H1 (cell line): ENCODE results near the gene HDAC9. TPM values are rescaled to one million over a fixed set of nuclear protein-coding genes. Genes with fewer than 3 reads are reported as not detected.

ENCODE experiments used
- CTCF ChIA-PET: fragments of 300-600 bp; sonication (Branson Sonifier 250); formaldehyde crosslinking; loops from one replicate; lab custom pipeline; 2021; ENCODE audit not compliant: partially characterized antibody; lab: Charles Lee
- POLR2A ChIA-PET: fragments of 300-600 bp; sonication (Branson Sonifier 250); formaldehyde crosslinking; loops from one replicate; lab custom pipeline; 2021; ENCODE audit warnings: inconsistent platforms; ENCODE audit not compliant: partially characterized antibody; lab: Charles Lee
- DNase-seq, 2 experiments: peaks; one replicate each; pipeline versions ENCODE4 v3.0.0 to v3.0.0-alpha.2; 2010 to 2022; ENCODE audit warnings: low spot score in 2 of 2, low read depth in 1 of 2, mixed read lengths in 1 of 2
- FAIRE-seq: peaks from 2 replicates; lab custom pipeline; 2011; peaks lifted over from hg19 to GRCh38; lab: Jason Lieb, UNC
- H2AFZ ChIP-seq: 2 replicates; pipeline ENCODE4 v1.8.1; 2012; ENCODE audit warnings: low read length, inconsistent platforms
- H2AK5ac ChIP-seq: 2 replicates; pipeline ENCODE4 v1.6.1; 2013; ENCODE audit warnings: low read depth, low read length
- H2BK120ac ChIP-seq: replicated peaks from 2 replicates; pipeline ENCODE3; 2013; ENCODE audit warnings: low read depth, low read length, inconsistent platforms
- H2BK12ac ChIP-seq: 2 replicates; pipeline ENCODE4 v1.6.1; 2013; ENCODE audit warnings: low read depth, low read length
- H2BK15ac ChIP-seq: 2 replicates; pipeline ENCODE4 v1.6.1; 2013; ENCODE audit warnings: low read length
- H2BK20ac ChIP-seq: 2 replicates; pipeline ENCODE4 v1.6.1; 2013; ENCODE audit warnings: low read length
- H2BK5ac ChIP-seq: 2 replicates; pipeline ENCODE4 v1.6.1; 2013; ENCODE audit warnings: low read depth, low read length
- H3K14ac ChIP-seq: 2 replicates; pipeline ENCODE4 v1.6.1; 2013; ENCODE audit warnings: inconsistent platforms; ENCODE audit not compliant: insufficient read length
- H3K18ac ChIP-seq: 2 replicates; pipeline ENCODE4 v1.6.1; 2013; ENCODE audit warnings: low read length; ENCODE audit errors: extremely low read depth
- H3K23ac ChIP-seq: 2 replicates; pipeline ENCODE4 v1.6.1; 2013; ENCODE audit warnings: inconsistent platforms; ENCODE audit not compliant: insufficient read length
- H3K23me2 ChIP-seq: 2 replicates; pipeline ENCODE4 v1.6.1; 2013; ENCODE audit warnings: low read depth, low read length
- H3K27ac ChIP-seq: 2 replicates; pipeline ENCODE4 v1.6.1; 2011; ENCODE audit warnings: low read depth, low read length, inconsistent platforms
- H3K27me3 ChIP-seq, 4 experiments: replicated peaks in 1 of 4; 1 replicate in 1 of 4; 2 replicates in 3 of 4; pipeline versions ENCODE4 v1.6.1 to v1.8.1; 2011 to 2013; ENCODE audit warnings: low read length in 3 of 4, mild to moderate bottlenecking in 3 of 4, inconsistent platforms in 2 of 4, mixed read lengths in 2 of 4, moderate library complexity in 1 of 4; ENCODE audit not compliant: control insufficient read depth in 3 of 4, insufficient read depth in 3 of 4; ENCODE audit errors: extremely low read depth in 1 of 4
- H3K36me3 ChIP-seq, 4 experiments: 2 replicates each; pipeline versions ENCODE4 v1.6.1 to v1.8.1; 2011 to 2013; ENCODE audit warnings: mild to moderate bottlenecking in 4 of 4, low read length in 3 of 4, moderate library complexity in 2 of 4, control low read depth in 1 of 4, inconsistent platforms in 1 of 4; ENCODE audit not compliant: insufficient read depth in 4 of 4, control insufficient read depth in 2 of 4
- H3K4ac ChIP-seq: replicated peaks from 2 replicates; pipeline ENCODE3; 2013; ENCODE audit warnings: low read length, low read depth, mixed read lengths, inconsistent platforms; ENCODE audit not compliant: insufficient read length
- H3K4me1 ChIP-seq, 4 experiments: replicated peaks in 1 of 4; 1 replicate in 1 of 4; 2 replicates in 3 of 4; pipeline versions ENCODE4 v1.6.1 to v1.8.1; 2011 to 2013; ENCODE audit warnings: low read length in 3 of 4, inconsistent platforms in 2 of 4, mixed read lengths in 1 of 4; ENCODE audit not compliant: insufficient read depth in 4 of 4, control insufficient read depth in 3 of 4
- H3K4me2 ChIP-seq, 2 experiments: 2 replicates each; pipeline versions ENCODE4 v1.6.1 to v1.8.1; 2011 to 2013; ENCODE audit warnings: low read depth in 2 of 2, low read length in 2 of 2, control low read depth in 1 of 2, inconsistent platforms in 1 of 2, mild to moderate bottlenecking in 1 of 2; ENCODE audit not compliant: insufficient read depth in 1 of 2
- H3K4me3 ChIP-seq, 4 experiments: fragments of 200-600, 300-600 bp in 1 of 4; sonication (generic), shearing (Covaris generic), sonication (Bioruptor Twin) in 1 of 4; 2 replicates each; pipeline versions ENCODE4 v1.5.1 to v1.8.1; 2011 to 2016; ENCODE audit warnings: low read length in 4 of 4, low read depth in 3 of 4, control low read depth in 2 of 4, inconsistent platforms in 2 of 4, mild to moderate bottlenecking in 2 of 4, mixed read lengths in 1 of 4, moderate library complexity in 1 of 4; ENCODE audit not compliant: insufficient read depth in 2 of 4; ENCODE audit errors: extremely low read depth in 1 of 4
- H3K56ac ChIP-seq: replicated peaks from 2 replicates; pipeline ENCODE3; 2013; ENCODE audit warnings: low read depth, mild to moderate bottlenecking, mixed read lengths, low read length, inconsistent platforms; ENCODE audit not compliant: insufficient read length
- H3K79me1 ChIP-seq: 2 replicates; pipeline ENCODE4 v1.6.1; 2013; ENCODE audit warnings: low read depth, low read length, control low read depth
- H3K79me2 ChIP-seq, 2 experiments: 2 replicates each; pipeline versions ENCODE4 v1.6.1 to v1.8.1; 2012 to 2013; ENCODE audit warnings: low read length in 2 of 2, mild to moderate bottlenecking in 2 of 2, inconsistent platforms in 1 of 2; ENCODE audit not compliant: insufficient read depth in 2 of 2, control insufficient read depth in 1 of 2
- H3K9ac ChIP-seq, 4 experiments: replicated peaks in 1 of 4; 1 replicate in 1 of 4; 2 replicates in 3 of 4; pipeline versions ENCODE4 v1.6.1 to v1.8.1; 2011 to 2013; ENCODE audit warnings: low read depth in 3 of 4, low read length in 3 of 4, control low read depth in 2 of 4, mild to moderate bottlenecking in 2 of 4, moderate library complexity in 2 of 4, inconsistent platforms in 1 of 4; ENCODE audit errors: extremely low read depth in 1 of 4
- H3K9me3 ChIP-seq, 2 experiments: 2 replicates each; pipeline versions ENCODE4 v1.6.1 to v1.8.1; 2012 to 2013; ENCODE audit warnings: mild to moderate bottlenecking in 2 of 2, moderate library complexity in 2 of 2, control low read depth in 1 of 2, inconsistent platforms in 1 of 2, low read depth in 1 of 2, low read length in 1 of 2, mixed read lengths in 1 of 2; ENCODE audit not compliant: insufficient read depth in 2 of 2
- H4K20me1 ChIP-seq, 2 experiments: replicated peaks in 1 of 2; 2 replicates each; pipeline versions ENCODE3 to v1.8.1; 2011 to 2013; ENCODE audit warnings: inconsistent platforms in 2 of 2, low read length in 2 of 2, mild to moderate bottlenecking in 1 of 2; ENCODE audit not compliant: insufficient read depth in 2 of 2, control insufficient read depth in 1 of 2
- H4K5ac ChIP-seq: 2 replicates; pipeline ENCODE4 v1.6.1; 2013; ENCODE audit warnings: low read length, low read depth, mixed read lengths, inconsistent platforms; ENCODE audit not compliant: insufficient read length
- H4K8ac ChIP-seq: 2 replicates; pipeline ENCODE4 v1.8.0; 2013; ENCODE audit warnings: mild to moderate bottlenecking, moderate library complexity, low read length, inconsistent platforms; ENCODE audit not compliant: insufficient read depth; ENCODE audit errors: extremely low read depth
- H4K91ac ChIP-seq: replicated peaks from 2 replicates; pipeline ENCODE3; 2013; ENCODE audit warnings: low read length, mixed read lengths, inconsistent platforms; ENCODE audit not compliant: insufficient read length
- CTCF ChIP-seq, 3 experiments: IDR thresholded peaks; 1 replicate in 2 of 3; 2 replicates in 1 of 3; pipeline versions ENCODE4 v1.5.1 to v1.6.1; 2011; ENCODE audit warnings: low read length in 3 of 3, mild to moderate bottlenecking in 3 of 3, inconsistent platforms in 2 of 3, low read depth in 1 of 3, moderate library complexity in 1 of 3; ENCODE audit not compliant: insufficient read depth in 1 of 3; ENCODE audit errors: control extremely low read depth in 1 of 3
- SAP30 ChIP-seq: fragments of 300-600 bp; sonication (generic); IDR thresholded peaks from 2 replicates; pipeline ENCODE4 v1.7.1; 2012; ENCODE audit warnings: low read length, moderate library complexity, mild to moderate bottlenecking, inconsistent platforms; ENCODE audit not compliant: insufficient read depth, insufficient replicate concordance
- SP2 ChIP-seq: IDR thresholded peaks from 2 replicates; pipeline ENCODE4 v1.6.1; 2012; ENCODE audit warnings: mild to moderate bottlenecking, low read length, inconsistent platforms
- SP4 ChIP-seq: IDR thresholded peaks from 2 replicates; pipeline ENCODE4 v1.6.1; 2012; ENCODE audit warnings: low read length, inconsistent platforms
- WGBS, 2 experiments: shearing (Covaris generic) in 1 of 2; methylation state at CpG; one replicate each; pipeline versions ENCODE4 v1.1.6 to v1.1.7; 2013 to 2015; ENCODE audit warnings: low lambda C conversion rate in 2 of 2, mixed read lengths in 2 of 2, inconsistent platforms in 1 of 2, low coverage in 1 of 2, missing lambda C conversion rate in 1 of 2; ENCODE audit not compliant: insufficient replicate concordance in 2 of 2, insufficient coverage in 1 of 2, insufficient read length in 1 of 2; ENCODE audit errors: extremely low coverage in 1 of 2, missing lambda C conversion rate in 1 of 2; 5-methylcytosine and 5-hydroxymethylcytosine counted together
- polyA plus RNA-seq, 7 experiments: library from polyadenylated mRNA; depleted of rRNA in 3 of 7; stranded (reverse) in 5 of 7; unstranded in 2 of 7; fragments of >200 nt in 5 of 7; fragments of 200-250 nt in 2 of 7; gene quantifications; 1 replicate in 5 of 7; 2 replicates in 1 of 7; 4 replicates in 1 of 7; pipeline versions ENCODE4 v1.2.1 to v1.2.3, GENCODE V29; 2011 to 2013; ENCODE audit warnings: missing spikeins in 2 of 7, mixed read lengths in 2 of 7
- total RNA-seq: library from RNA; stranded (reverse); fragmentation: NEBNext Ultra II Directional; extraction: Animal tissue kit (Norgen Biotek cat#: 25700); gene quantifications from 2 replicates; pipeline ENCODE4 v1.2.1, GENCODE V29; 2021

Gene HDAC9
- total and polyA plus RNA-seq, 2 of the 8 experiments (the other 6 are each of a cell fraction or from before 2014, with no cell fraction given) = 9.5 to 13.1 TPM

DNA sequence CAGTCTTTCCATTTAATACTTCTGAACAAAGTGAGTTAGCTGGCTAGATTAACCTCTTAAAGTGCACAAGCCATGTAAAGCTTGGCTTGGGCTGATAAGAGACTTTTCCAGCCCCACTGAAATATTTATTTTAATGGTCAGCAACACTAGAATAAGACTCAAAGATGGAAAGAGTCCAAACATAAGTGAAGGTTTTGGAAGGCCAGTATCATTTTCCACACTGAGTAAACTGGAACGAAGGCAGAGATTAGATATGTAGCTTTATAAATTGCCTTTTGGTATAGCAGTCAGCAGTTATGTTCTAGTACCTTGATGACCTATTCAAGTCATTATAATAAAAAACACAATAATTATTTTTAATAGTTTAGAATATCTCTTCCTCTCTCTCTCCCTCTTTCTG lies 102.2 kb downstream of the HDAC9 start:
- no peak for FAIRE-seq
- Histone ChIP-seq H3K18ac (no peak overlapping the region), H2BK20ac (no peak overlapping the region), H3K14ac (no peak overlapping the region), H2AK5ac (no peak overlapping the region), H3K79me1 (no peaks in the 10 kb centered on the region), H2BK120ac (no peak overlapping the region), H3K9ac (no peak overlapping the region), H3K27me3 (no peaks in the 10 kb centered on the region), H3K56ac (no peak overlapping the region), H2AFZ (no peak overlapping the region), H3K4me1 (no peaks in the 10 kb centered on the region), H4K91ac (no peak overlapping the region)
- CTCF ChIA-PET = interaction anchor here (1.0 to 1.1 kb wide), 2 partner anchors 12 to 243 kb away, joined by 4 to 5 read pairs; no protein-coding TSS in a partner anchor
- POLR2A ChIA-PET = no interaction called here
- TF ChIP-seq CTCF (IDR thresholded peaks at IDR 0.05; ENCODE audit: control extremely low read depth in 1 of 3, insufficient read depth in 1 of 3, low read depth in 1 of 3, low read length in 3 of 3) (no peak), SP2 (no peak), SAP30 (no peak), SP4 (no peak)
- TF ChIP-seq, all 59 proteins: peak for 0
- Histone ChIP-seq H3K9me3 (peaks cover 9 to 13% of the 10 kb centered on the region in 2 experiments; a peak in 3 of 4 replicates), H3K23ac (no peak overlapping the region), H4K5ac (no peak overlapping the region), H3K4ac (no peak overlapping the region), H3K79me2 (no peaks in the 10 kb centered on the region), H2BK5ac (no peak overlapping the region), H4K20me1 (no peaks in the 10 kb centered on the region), H3K23me2 (no peaks in the 10 kb centered on the region), H3K4me3 (no peak overlapping the region), H2BK12ac (no peak overlapping the region), H4K8ac (no peak overlapping the region), H3K36me3 (peaks cover 0 to 19% (median 4%) of the 10 kb centered on the region in 4 experiments; a peak in 4 of 8 replicates), H3K27ac (no peak overlapping the region), H3K4me2 (no peak overlapping the region), H2BK15ac (no peak overlapping the region)
- 82% methylated on average over 1 of the region's 1 CpG; no CpG with 5 or more reads in 1 of the 2 experiments for WGBS, 2 experiments
- DNase-seq = no peak
